Activated naive CD8-positive, alpha-beta T cell treated with anti-CD3 and anti-CD28 coated beads, Interleukin-2, amount 50 U/mL, for 16 hours (primary cell): ENCODE data around the gene CRTC3.

ENCODE experiments used
- DNase-seq: peaks from one replicate; pipeline ENCODE4 v3.0.0-alpha.2; 2020; ENCODE audit warnings: low read depth, low spot score

Gene CRTC3

GRCh38 chr15:90563463-90563862 is 33.7 kb downstream of the CRTC3 start:
- no peak for DNase-seq

DNA sequence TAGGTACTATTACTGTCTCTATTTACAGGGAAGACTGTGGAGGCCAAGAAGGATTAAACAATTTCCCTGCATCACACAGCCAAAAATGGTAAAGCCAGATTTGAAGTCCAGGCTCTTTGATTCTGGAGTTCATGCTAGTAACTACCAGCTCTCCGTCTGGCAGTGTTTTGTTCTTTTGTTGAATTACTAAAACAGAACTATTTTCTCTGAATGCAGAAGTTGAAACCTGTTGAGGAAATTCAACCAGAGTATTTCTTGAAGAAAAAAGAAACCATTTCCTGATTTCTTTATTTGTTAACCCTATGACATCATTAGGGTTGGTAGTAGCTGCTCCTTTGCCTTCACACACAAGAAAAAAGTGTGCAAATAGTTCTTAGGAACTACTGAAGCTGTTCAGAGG is 34.3 kb downstream of the CRTC3 start:
- no peak for DNase-seq

DNA sequence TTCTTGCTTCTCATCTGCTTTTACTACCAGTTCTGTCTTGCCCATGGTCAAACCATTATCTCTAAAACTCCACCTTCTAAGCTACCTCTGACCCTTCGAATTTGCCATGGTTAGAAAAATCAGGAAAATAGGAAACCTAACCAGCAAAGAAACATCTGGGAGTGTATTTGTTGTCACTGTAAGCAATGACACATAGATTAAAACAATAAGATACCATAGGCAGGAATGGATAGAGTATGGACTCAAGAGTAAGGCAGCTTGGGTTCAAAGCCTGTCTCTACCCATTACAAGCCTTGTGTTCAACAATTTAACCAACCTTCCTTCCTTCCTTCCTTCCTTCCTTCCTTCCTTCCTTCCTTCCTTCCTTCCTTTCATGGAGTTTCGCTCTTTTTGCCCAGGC is 34.9 kb downstream of the CRTC3 start:
- no peak for DNase-seq

DNA sequence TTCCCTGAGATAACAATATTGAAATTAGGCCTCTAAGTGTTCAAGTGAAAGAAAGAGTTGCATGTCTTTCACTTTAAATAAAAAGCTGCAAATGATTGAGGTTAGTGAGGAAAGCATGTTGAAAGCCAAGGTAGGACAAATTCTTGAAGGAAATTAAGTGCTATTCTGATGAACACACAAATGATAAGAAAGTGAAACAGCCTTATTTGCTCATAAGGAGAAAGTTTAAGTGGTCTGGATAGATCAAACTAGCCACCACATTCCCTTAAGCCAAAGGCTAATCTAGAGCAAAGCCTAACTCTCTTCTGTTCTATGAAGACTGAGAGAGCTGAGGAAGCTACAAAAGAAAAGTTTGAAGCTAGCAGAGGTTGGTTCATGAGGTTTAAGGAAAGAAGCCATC is 36.1 kb downstream of the CRTC3 start:
- no peak for DNase-seq

- DNase-seq: no peak
These were observed 40.9 kb downstream of the CRTC3 start for GRCh38 chr15:90570643-90571042.

DNA sequence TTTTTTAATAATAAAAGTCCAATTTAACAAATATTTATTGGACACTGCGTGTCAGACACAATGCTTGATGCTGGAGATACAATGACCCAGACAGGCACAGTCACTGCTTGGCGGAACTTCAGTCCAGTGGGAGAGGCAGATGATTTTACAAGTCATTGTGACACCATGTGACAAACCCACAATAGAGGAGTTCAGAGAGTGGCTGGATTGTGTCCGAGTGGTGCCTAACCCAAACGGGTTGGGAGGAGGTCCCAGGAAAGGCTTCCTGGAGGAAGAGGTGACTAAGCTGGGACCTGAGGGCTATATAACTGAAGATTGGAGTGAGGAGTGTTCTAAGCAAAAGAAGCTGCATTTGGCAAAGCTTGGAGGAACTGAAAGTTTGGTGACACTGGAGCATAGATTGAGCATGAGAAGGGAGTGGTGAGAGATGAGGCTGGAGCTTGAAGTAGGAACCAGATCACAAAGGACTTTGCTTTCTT is 41.4 kb downstream of the CRTC3 start:
- no peak for DNase-seq

DNA sequence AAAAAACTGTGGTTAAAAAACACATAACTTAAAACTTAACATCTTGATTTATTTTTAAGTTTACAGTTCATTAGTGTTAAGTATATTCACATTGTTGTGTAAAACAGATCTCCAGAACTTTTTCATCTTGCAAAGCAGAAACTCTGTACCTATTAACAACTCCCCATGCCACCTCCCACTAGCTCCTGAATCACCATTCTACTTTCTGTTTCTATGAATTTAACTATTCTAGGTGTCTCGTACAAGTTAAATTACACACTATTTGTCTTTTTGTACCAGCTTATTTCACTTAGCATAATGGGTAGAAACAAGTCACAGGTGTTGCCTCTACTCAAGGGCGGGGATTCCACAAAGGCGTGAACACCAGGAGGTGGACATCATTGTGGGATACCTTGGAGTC is 43.2 kb downstream of the CRTC3 start:
- DNase-seq: no peak

DNA sequence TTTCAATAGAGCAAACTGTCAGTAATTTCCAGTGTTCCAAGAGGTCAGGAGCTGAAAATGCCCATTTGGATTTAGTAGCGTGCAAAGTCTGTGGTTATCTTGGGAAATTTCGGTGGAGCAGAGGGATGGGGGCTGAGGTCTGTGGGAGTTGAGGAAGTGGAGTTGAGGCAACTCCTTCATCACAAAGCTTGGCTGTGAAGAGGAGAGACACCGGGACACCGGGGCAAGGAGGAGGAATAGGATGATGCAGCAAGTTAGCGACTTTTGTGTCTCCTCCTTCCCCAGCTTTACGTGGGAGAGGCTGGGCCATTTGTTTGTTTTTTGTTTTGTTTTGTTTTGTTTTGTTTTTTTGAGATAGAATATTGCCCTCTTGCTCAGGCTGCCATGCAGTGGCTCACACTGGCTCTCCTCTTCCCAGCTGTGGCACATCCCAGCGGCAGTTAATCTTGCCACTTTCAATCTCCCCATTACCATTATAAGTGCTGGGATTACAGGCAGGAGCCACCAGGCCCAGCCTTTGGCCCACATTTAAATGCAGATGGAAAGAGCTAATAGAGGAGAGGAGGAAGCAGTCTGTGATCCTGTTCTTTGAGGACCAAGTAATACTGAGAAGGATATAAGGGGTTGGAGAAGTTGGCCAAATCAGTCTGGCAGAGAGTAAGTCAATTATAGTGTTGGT is 47.1 kb downstream of the CRTC3 start:
- no peak for DNase-seq

DNA sequence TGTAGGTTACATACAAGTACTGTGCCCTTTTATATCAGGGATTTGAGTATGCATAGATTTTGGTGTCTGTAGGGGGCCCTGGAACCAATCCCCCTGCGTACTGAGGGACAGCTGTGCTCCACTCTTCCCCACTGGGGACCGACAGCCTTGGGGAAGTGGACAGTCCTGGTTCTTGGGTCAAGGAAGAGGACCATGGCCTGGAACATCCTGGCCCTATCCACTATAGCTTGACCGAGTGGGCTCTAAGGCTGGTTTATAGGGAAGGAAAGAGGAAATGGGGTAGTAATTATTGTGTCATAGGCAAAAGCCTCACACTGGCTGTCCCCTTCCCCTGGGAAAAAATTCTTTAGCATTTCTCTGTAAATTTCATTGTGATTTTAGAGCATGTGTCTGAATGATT is 49.5 kb downstream of the CRTC3 start:
- DNase-seq: no peak

GRCh38 chr15:90580099-90580498 is 50.4 kb downstream of the CRTC3 start:
- no peak for DNase-seq

DNA sequence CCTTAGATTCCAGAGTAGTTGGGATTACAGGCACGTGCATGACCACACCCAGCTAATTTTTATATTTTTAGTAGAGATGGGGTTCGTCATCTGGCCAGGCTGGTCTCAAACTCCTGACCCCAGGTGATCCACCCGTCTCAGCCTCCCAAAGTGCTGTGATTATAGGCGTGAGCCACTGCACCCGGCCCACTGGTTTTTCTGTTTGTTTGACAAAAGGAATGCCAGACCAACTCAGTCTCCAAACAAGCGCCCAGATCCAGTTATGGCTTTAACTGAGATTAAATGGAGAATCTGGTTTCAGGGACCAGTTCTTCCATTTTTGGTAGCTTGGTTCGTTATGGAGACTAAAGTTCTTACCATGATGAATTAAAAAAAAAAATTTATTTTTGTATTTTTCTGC is 50.8 kb downstream of the CRTC3 start:
- no peak for DNase-seq

GRCh38 chr15:90580946-90581345 is 51.2 kb downstream of the CRTC3 start:
- DNase-seq: no peak

- DNase-seq: no peak
These were observed 52.1 kb downstream of the CRTC3 start for GRCh38 chr15:90581771-90582352.

DNA sequence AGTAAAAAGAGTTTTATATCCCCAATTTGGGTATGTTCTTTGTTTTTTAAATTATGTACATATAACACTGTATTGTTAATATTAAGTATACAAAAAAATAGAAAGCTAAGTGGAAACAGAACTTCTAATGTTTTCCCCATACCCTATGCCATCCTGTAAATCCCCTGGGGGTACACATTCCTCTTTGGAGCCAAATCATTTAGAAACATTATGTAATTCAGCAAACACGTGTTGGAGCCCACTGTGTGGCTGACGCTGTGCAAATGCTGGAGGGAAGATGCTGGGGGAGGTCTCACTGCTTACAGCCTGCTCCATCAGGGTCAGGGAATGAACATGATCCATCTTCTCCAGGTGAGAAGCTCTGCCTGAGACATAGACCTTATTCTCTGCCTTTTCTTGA is 52.8 kb downstream of the CRTC3 start:
- no peak for DNase-seq

GRCh38 chr15:90583471-90584252 is 53.9 kb downstream of the CRTC3 start:
- no peak for DNase-seq

- no peak for DNase-seq
These were observed 55.1 kb downstream of the CRTC3 start for GRCh38 chr15:90584841-90585240.

DNA sequence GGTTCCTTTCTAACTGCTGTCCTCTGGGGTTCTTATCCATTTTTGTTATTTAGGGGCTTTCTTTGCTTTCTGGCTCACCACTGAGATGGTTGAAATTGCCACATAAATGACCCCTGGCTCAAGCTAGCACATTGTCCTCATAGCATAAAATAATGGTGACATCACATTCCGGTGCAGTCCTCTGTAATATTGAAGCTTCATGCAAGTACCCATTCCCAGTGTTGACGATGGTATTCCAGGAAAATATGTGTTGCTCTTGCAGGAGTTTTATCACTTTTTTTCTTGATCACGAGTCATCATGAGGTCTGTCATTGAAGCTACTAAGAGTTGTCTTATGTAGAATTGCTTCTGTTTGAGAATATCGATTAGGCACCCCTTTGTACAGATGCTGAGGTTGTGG is 56.1 kb downstream of the CRTC3 start:
- no peak for DNase-seq

DNA sequence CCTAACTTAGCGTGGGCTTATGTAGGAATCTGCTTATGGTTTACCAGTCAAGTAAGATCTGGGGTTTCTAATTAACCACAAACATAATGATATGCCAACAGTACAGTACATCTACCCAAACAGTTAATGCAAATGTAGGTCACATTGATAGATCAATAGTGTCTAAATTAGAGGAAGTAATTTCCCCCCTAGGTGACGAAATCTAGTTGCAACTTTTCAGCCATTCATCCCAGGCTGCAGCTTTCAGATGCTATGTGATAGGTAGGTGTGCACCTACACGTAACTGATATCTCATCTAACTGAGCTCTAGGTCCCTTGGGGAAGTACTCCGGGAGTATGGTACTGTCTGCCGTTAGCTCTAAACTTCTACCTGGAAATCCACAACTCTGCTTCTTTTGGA is 57.2 kb downstream of the CRTC3 start:
- no peak for DNase-seq

GRCh38 chr15:90588427-90588826 is 58.7 kb downstream of the CRTC3 start:
- no peak for DNase-seq

DNA sequence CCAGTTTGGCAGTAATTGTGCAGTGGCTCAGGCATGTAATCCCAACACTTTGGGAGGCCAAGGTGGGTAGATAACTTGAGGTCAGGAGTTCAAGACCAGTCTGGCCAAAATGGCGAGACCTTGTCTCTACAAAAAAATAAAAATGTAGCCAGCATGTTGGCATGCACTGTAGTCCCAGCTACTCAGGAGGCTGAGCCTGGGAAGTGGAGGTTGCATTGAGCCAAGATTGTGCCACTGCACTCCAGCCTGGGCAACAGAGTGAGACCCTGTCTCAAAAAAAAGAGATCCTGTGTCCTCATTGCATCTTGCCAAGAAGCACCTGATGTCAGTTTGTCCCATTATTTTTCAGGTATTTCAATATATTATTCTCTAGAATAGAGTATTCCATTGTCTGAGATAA is 61.8 kb downstream of the CRTC3 start:
- no peak for DNase-seq

GRCh38 chr15:90592131-90592881 is 62.6 kb downstream of the CRTC3 start:
- DNase-seq: no peak

DNA sequence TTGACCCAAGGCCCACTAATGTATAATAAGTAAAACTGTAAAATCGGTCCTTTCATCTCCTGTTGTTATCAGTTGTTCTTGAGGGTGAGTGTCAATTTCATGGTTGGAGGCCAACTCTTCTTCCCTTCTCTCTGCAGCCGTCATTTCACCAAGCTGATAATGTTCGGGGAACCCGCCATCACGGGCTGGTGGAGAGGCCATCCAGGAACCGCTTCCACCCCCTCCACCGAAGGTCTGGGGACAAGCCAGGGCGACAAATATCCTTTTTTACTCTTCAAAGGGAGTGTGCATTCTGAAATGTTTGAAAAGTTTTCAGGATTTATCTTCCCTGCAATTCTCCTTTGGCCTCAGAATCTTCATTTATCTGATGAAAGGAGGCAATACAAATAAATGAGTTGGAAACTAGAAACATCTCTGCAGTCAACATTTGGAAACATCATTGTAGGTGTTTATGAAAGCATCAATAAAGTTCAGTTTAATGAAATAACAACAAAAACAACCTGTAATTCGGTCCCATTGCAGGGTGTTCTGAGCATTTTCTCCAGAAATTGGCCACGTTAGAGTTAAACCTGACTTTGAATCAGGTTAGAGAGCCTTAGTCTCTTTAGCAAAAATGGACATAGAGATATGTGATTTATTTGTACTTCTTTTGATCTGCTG is 63.9 kb downstream of the CRTC3 start:
- no peak for DNase-seq
